HG03064 (cell line): ENCODE measurements around the gene EPN2.
"Not testable (repeated sequence)": the region's sequence is repeated elsewhere in the genome, so short reads cannot be mapped to it uniquely, and the experiment has no call there.

Experiments
- ATAC-seq: cut with Tn5 transposase; IDR thresholded peaks from one replicate; pipeline ENCODE4 v1.9.1; 2021; ENCODE audit warnings: low read depth; ENCODE audit not compliant: unreplicated experiment

EPN2 gene

GRCh38 chr17:19264681-19265080 lies 27.5 kb downstream of the EPN2 start:
- no peak for ATAC-seq

- ATAC-seq: no peak
Observed at GRCh38 chr17:19265755-19266154, 28.6 kb downstream of the EPN2 start.

GRCh38 chr17:19268611-19269010 lies 31.4 kb downstream of the EPN2 start:
- ATAC-seq: no peak

DNA sequence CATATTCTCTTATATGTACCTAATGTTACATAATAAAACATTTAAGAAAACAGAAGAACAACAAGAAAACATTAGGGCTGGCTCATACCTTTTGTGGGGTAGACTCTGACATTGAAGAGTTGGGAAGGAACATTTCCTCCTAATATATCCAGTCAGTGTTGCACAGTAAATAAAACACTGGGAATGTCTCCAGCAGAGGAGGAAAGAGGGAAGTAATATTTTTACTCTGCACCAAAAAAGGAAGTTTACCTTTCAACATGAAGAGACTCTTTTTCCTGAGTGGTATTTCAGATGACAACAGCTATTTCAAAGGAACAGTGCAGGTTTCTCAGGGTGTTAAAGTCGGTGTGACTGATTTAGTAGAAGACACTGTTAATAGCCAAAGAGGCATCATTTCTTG lies 31.9 kb downstream of the EPN2 start:
- no peak for ATAC-seq

- no peak for ATAC-seq
Observed at GRCh38 chr17:19269641-19270040, 32.5 kb downstream of the EPN2 start.

DNA sequence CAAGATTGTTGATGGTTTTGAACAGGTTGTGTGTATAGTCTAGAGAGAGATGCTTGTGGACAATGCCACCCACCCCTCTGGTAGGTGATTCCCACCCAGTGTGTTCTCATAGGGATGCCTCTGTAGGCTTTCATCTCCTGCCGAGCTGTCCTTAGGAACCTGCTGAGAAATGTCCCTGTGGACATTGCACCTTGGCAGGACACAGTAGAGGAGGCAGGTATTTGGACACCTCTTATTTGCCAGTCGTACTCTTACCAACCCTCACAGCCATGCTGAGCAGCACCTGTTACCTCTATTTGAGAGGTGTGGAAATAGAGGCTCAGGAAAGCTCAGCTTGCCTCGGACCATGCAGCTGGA lies 33.2 kb downstream of the EPN2 start:
- ATAC-seq: no peak

DNA sequence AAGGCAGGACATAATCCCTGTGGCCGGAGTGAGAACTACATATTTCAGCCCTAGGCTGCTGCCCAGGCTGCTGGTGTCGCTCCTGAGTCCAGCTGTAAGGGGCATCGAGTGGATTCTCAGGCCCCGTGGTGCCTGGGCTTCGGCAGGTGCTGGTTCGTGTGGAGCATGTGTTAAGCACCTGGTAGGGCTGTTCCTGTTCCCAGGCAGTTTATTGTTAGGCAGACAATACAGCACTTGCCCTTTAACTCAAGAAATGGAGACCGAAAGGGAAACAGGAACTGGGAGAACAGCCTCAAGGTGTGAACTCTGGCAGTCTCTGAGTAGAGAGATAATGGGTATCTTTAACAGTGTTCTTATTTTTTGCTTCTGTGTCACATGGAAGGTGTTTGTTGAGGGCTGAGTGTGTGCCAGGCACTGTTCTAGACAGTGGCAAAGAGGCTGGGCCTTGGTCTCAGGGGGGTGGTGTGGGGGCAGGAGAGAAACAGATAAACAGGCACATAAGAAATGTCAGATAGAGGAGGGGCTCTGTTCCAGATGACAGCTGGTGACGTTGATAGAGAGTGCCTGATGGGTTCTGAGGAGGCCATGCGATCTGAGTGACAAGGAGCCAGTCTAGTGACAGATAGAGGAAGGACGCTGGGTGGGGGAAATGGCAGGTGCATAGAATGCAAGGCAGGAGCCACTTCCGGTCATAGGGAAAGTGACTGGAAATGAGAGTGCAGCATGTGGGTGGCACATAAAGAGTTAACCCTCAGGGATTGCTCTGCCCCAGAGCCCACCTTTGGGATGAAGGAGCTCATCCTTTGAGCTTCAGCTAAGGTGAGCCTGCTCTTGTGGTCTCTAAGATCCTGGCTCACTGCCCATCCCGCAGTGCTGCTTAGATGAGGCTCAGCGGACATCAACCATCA lies 33.8 kb downstream of the EPN2 start:
- ATAC-seq: no peak

DNA sequence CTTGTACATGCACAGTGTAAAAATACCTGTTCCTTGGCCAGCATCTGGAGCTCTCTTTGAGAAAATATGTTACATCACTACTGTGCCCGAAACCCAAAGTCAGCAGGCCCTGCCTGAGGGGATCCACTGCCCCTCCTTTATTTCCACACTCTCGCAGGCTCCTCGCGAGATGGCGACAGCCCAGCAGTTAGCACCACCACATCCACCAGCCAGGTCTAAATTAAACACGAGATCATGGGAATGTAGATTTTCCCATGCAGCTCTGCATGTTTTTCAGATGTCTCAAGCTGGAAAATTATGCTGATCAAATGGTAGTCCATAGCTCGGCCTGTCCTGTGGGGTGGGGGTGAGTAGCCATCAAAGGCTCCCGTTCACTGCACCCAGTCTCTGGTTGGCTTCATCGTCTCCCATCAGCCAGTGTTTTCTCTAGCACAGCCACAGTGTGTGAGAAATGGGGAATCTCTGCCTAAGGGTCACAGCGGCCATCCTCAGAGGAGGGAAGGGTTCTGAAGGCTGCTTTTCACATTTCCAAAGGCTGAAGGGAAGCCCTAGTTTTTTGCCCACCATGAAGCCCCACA lies 34.7 kb downstream of the EPN2 start:
- ATAC-seq: no peak

DNA sequence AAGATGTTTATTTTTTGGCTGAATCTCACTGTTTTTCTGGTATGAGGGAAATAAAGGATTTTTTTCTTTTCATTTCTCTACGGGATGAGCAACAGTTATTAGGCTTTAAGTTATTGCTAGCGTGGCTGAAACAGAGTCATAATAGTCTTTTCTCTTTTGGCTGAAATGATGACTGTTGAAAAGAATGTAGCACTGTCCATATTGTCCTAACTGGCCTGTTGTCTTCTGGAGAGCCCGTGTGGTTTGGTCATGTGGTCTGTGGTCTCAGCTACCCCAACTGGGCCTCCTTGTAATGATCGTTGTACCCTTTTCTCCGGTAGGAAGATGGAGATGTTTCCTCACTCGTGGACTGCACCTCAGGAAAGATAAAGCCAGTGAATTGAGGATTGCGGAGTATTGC lies 36.6 kb downstream of the EPN2 start:
- no peak for ATAC-seq

- no peak for ATAC-seq
Observed at GRCh38 chr17:19274893-19275292, 37.7 kb downstream of the EPN2 start.

GRCh38 chr17:19275457-19276127 lies 38.4 kb downstream of the EPN2 start:
- no peak for ATAC-seq

GRCh38 chr17:19278284-19278683 lies 41.1 kb downstream of the EPN2 start:
- not testable (repeated sequence) for ATAC-seq

DNA sequence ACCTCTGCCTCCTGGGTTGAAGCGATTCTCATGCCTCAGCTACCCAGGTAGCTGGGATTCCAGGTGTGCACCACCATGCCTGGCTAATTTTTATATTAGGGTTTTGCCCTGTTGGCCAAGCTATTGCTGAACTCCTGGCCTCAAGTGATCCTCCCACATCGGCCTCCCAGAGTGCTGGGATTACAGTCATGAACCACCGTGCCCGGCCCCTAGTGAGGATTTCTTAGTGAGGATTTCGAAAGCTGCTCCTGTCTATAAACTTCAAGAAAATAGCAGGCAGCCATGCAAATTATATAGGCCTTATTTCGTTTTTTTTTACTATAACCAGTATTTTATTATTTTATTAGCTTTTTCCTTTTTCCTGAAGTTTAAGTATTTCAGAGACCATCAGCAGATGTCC lies 41.6 kb downstream of the EPN2 start:
- ATAC-seq: no peak

DNA sequence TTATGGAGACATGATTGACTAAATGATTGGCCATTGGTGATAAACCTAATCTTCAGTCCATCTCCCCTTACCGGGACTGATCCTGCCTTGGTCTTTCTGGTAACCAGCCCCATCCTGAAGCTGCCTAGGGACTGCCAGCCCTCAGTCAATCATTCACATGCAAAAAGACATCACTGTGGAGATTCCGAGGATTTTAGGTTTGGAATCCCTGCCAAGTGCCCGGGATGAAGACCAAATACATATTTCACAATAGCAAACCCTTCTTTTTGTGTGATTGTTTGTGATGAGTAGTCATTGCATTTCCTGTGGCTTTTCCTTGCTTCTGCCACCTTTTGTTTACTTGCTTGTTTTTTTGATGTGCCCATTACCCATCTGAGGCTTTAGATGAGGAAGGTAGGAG lies 44.0 kb downstream of the EPN2 start:
- no peak for ATAC-seq

DNA sequence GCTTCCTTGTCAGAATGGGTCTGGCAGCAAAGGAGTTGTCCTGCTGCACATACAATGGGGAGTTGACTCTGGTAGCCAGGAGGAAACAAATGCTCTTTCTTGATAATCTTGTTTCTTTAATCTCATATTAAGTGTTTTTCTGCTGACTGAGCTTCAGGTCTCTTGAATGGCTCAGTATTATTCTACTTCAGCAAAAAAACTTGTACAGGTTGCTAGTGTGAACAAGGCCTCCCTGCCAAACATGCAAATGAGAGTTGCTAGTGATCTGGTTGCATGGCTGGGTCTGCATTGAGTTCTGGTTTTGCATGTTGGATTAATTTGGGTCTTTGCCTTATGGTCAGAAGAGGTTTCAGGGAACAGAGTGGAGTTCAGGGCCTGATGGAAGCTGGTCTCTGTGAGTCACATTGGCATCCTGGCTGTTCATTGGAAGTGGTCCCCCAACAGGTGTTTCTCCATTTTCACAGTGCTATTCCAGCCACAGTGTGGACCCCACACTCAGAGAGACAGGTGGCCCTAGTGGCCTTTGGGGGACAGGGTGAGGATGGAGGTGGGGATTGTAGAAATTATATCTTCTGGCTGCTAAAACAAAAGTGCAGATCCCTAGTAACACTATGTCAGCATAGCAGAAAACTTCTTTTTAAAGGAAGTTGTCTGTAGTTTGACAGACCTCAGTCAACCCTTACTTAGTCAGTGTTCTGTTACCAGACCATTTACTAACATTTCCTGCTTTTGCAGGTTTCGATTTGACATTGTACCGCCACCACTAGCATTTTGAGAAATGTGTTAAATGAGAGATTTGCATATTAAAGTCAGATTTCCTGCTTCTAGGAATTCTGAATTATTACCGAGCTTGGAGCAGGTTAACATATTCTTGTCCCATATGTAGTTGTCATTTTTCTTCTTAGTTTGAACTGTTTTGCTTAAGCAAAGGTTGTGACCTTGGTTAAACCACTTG lies 47.1 kb downstream of the EPN2 start:
- no peak for ATAC-seq

DNA sequence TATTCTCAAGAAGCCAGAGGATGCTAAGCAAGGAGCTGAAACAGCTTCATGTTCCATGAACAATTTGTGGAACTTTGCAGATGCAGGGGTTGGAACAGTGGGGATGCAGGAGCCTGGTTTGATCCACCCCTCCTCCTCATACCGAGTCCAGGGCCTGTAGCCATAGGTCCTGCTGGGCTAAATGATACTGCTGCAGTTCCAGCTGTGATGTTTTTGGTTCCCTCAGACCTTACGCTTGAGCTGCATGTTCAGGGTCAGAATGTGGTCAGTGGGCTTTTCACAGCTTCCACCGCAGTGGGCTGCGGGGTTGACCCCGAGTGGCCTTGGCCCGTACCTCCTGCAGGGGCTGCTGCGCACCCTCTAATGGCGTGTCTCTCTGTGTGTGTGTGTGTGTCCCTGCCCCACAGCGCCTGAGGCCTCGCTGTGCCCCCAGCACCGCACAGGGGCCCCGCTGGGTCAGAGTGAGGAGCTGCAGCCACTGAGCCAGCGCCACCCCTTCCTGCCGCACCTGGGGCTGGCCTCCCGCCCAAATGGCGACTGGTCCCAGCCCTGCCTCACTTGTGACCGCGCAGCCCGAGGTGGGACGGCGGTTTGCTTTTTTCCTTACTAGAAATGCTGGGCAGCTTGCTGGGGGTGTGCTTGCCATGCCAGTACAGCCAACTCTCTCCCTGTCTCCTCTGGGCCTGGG lies 48.2 kb downstream of the EPN2 start:
- no peak for ATAC-seq

DNA sequence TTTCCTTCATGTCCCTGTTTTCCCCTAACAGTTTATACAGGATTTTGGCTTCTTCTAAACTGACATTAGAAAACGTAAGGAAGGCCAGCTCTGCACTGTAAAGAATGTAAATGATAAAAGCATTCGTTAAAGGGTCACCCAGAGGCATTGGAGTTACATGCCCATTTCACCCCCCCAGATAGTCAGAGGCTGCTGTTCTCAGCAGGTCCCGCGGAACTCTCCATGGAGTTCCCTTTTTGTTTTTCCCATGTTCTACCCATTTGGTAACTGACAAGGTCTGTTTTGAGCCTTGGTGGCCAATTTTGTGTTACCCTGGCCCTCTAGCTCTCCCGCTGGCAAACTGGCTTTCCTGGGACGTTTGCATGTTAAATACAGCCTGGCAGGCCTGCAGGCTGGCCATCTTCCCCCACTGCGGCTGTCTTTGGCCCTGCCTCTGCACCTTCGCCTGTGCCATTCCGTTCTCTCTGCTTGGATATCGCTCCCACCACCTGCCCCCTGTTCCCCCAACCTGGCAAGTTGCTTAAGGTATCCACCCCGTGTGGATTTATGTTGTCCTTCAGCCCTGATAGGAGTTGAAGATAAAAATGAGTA lies 49.7 kb downstream of the EPN2 start:
- ATAC-seq: no peak

- ATAC-seq: no peak
Observed at GRCh38 chr17:19287651-19288050, 50.5 kb downstream of the EPN2 start.

DNA sequence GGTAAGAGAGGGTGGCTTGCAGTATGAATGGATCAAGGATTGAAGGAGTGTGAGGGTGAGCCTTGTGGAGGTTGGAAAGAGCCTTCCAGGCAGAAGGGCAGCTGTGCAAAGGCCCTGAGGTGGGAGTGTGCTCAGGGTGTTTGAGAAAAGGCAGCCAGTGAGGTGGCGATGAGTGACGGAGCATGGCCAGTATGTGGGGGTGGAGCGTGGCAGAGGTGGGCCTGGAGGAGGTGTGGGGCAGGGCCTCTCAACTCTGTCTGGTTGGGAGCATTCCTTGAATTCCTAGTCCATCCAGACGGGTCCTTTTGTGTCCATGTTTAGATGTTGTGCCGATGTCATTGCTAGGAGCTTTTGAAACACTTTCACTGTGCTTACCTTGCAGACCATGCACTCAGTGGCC lies 51.3 kb downstream of the EPN2 start:
- no peak for ATAC-seq
